Skeletal muscle satellite cell (primary cell): ENCODE measurements around the gene NT5DC1.
"Not testable (repeated sequence)": the region's sequence is repeated elsewhere in the genome, so short reads cannot be mapped to it uniquely, and the experiment has no call there.

Experiments used
- H3K27me3 ChIP-seq: 2 replicates; pipeline ENCODE4 v1.7.0; 2013; ENCODE audit warnings: low read length; ENCODE audit not compliant: control insufficient read depth, insufficient read depth
- H3K36me3 ChIP-seq: 2 replicates; pipeline ENCODE4 v1.7.0; 2013; ENCODE audit warnings: mild to moderate bottlenecking, control low read depth, low read length; ENCODE audit not compliant: insufficient read depth
- H3K4me1 ChIP-seq: 2 replicates; pipeline ENCODE4 v1.7.0; 2013; ENCODE audit warnings: low read length; ENCODE audit not compliant: control insufficient read depth, insufficient read depth
- H3K4me2 ChIP-seq: 2 replicates; pipeline ENCODE4 v1.7.0; 2013; ENCODE audit warnings: mild to moderate bottlenecking, low read length
- H3K4me3 ChIP-seq: 2 replicates; pipeline ENCODE4 v1.7.0; 2013; ENCODE audit warnings: low read length
- H3K9ac ChIP-seq: 2 replicates; pipeline ENCODE4 v1.7.0; 2013; ENCODE audit warnings: mild to moderate bottlenecking, low read depth, low read length, moderate library complexity
- H3K9me3 ChIP-seq: replicated peaks from 2 replicates; pipeline ENCODE4 v1.7.0; 2013; ENCODE audit warnings: mild to moderate bottlenecking, control low read depth, low read length

Gene NT5DC1

DNA sequence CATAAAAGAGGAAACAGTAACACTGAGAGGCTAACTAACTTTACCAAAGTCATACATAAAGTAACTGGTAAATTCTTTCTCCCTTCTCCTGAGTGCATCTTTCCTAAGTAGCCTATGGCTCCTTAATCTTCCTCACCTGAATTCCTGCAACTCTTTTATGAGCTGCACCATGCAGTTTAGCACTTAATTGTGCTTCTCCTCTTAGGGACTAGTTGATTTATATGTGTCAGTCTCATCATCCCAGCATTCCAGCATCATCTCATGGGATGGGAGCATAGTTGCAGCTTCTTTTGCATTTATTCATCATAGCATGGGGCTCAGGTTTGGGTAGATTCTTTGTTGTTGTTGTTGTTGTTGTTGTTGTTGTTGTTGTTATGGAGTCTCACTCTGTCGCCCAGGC, 182.5 kb downstream of the NT5DC1 start:
- Histone ChIP-seq H3K27me3 (no peaks in the 10 kb centered on the region), H3K9me3 (no peaks in the 10 kb centered on the region), H3K4me3 (no peak overlapping the region), H3K4me2 (no peak overlapping the region), H3K9ac (no peak overlapping the region), H3K4me1 (peaks cover 11% of the 10 kb centered on the region), H3K36me3 (peaks cover 2% of the 10 kb centered on the region)

DNA sequence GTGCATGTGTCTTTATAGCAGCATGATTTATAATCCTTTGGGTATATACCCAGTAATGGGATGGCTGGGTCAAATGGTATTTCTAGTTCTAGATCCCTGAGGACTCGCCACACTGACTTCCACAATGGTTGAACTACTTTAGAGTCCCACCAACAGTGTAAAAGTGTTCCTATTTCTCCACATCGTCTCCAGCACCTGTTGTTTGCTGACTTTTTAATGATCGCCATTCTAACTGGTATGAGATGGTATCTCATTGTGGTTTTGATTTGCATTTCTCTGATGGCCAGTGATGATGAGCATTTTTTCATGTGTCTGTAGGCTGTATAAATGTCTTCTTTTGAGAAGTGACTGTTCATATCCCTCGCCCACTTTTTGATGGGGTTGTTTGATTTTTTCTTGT, 184.3 kb downstream of the NT5DC1 start:
- H3K4me3 ChIP-seq, H3K4me2 ChIP-seq, H3K9ac ChIP-seq, H3K36me3 ChIP-seq, H3K4me1 ChIP-seq, H3K27me3 ChIP-seq, H3K9me3 ChIP-seq: not testable (repeated sequence)

- no peak overlapping the region for H3K4me3 ChIP-seq
- no peaks in the 10 kb centered on the region for H3K27me3 ChIP-seq
- no peaks in the 10 kb centered on the region for H3K36me3 ChIP-seq
- no peak overlapping the region for H3K9ac ChIP-seq
- H3K9me3 ChIP-seq: no peaks in the 10 kb centered on the region
- no peaks in the 10 kb centered on the region for H3K4me1 ChIP-seq
- H3K4me2 ChIP-seq: no peak overlapping the region
Observed at GRCh38 chr6:116286773-116287358, 186.2 kb downstream of the NT5DC1 start.

GRCh38 chr6:116287689-116288282, 187.1 kb downstream of the NT5DC1 start:
- no peaks in the 10 kb centered on the region for H3K36me3 ChIP-seq
- no peak overlapping the region for H3K4me2 ChIP-seq
- H3K27me3 ChIP-seq: no peaks in the 10 kb centered on the region
- no peak overlapping the region for H3K4me3 ChIP-seq
- no peak overlapping the region for H3K9ac ChIP-seq
- H3K9me3 ChIP-seq: no peaks in the 10 kb centered on the region
- no peaks in the 10 kb centered on the region for H3K4me1 ChIP-seq

- H3K27me3 ChIP-seq: no peaks in the 10 kb centered on the region
- H3K4me3 ChIP-seq: no peak overlapping the region
- H3K9me3 ChIP-seq: no peaks in the 10 kb centered on the region
- H3K4me1 ChIP-seq: no peaks in the 10 kb centered on the region
- no peak overlapping the region for H3K9ac ChIP-seq
- H3K4me2 ChIP-seq: no peak overlapping the region
- H3K36me3 ChIP-seq: no peaks in the 10 kb centered on the region
Observed at GRCh38 chr6:116289876-116290275, 189.2 kb downstream of the NT5DC1 start.

GRCh38 chr6:116290799-116291198, 190.1 kb downstream of the NT5DC1 start:
- no peak overlapping the region for H3K4me2 ChIP-seq
- no peak overlapping the region for H3K4me3 ChIP-seq
- H3K27me3 ChIP-seq: no peaks in the 10 kb centered on the region
- H3K4me1 ChIP-seq: no peaks in the 10 kb centered on the region
- no peaks in the 10 kb centered on the region for H3K36me3 ChIP-seq
- no peak overlapping the region for H3K9ac ChIP-seq
- no peaks in the 10 kb centered on the region for H3K9me3 ChIP-seq

GRCh38 chr6:116291701-116292396, 191.2 kb downstream of the NT5DC1 start:
- H3K4me2 ChIP-seq: no peak overlapping the region
- H3K9me3 ChIP-seq: no peaks in the 10 kb centered on the region
- H3K36me3 ChIP-seq: no peaks in the 10 kb centered on the region
- no peaks in the 10 kb centered on the region for H3K4me1 ChIP-seq
- no peaks in the 10 kb centered on the region for H3K27me3 ChIP-seq
- no peak overlapping the region for H3K9ac ChIP-seq
- no peak overlapping the region for H3K4me3 ChIP-seq

DNA sequence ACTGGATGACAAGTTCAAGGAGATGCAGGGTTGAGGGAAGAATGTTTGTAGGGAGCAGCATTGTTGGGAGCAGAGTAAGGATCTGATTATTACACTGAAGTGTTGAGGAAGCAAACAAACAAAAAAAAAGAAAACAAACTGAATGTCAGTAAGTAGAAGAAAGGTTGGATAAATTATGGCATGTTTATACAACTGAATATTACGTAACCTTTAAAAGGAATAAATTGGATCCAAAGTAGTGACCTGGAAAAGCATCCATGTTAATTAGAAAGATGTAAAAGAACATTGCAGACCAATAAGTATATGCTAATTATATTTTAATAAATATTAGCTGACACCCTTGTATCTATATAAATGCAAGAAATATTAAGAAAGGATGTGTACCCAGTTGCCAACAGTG, 191.9 kb downstream of the NT5DC1 start:
- H3K36me3 ChIP-seq: no peaks in the 10 kb centered on the region
- H3K4me1 ChIP-seq: no peaks in the 10 kb centered on the region
- no peaks in the 10 kb centered on the region for H3K27me3 ChIP-seq
- H3K4me2 ChIP-seq: no peak overlapping the region
- no peak overlapping the region for H3K9ac ChIP-seq
- no peaks in the 10 kb centered on the region for H3K9me3 ChIP-seq
- H3K4me3 ChIP-seq: no peak overlapping the region

- Histone ChIP-seq H3K36me3 (no peaks in the 10 kb centered on the region), H3K4me2 (no peak overlapping the region), H3K9ac (no peak overlapping the region), H3K9me3 (peaks cover 4% of the 10 kb centered on the region), H3K27me3 (no peaks in the 10 kb centered on the region), H3K4me1 (no peaks in the 10 kb centered on the region), H3K4me3 (no peak overlapping the region)
Observed at GRCh38 chr6:116298273-116298672, 197.6 kb downstream of the NT5DC1 start.

DNA sequence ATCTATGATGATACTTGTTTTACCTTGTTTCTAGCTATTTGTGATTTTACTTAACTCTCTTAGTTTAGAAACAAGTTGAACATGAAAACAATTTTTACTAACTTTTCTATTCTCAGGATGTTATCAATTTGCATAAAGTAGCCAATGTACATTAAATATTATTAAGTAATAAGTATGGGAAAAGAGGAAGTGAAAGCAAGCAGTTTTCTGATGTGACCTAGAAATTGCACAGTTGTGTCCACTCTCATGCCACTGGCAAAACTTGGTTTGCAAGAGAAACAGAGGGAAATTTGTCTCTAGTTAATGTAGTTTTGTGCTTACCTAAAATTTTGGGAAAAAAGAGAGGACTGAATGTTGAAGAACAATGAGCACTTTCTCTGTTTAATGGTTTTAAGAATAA, 198.3 kb downstream of the NT5DC1 start:
- Histone ChIP-seq H3K9ac (no peak overlapping the region), H3K4me1 (no peaks in the 10 kb centered on the region), H3K27me3 (no peaks in the 10 kb centered on the region)

More for the DNA sequence above, 198.3 kb downstream of the NT5DC1 start:
- H3K9me3 ChIP-seq: peaks cover 4% of the 10 kb centered on the region
- no peak overlapping the region for H3K4me2 ChIP-seq
- H3K36me3 ChIP-seq: no peaks in the 10 kb centered on the region
- no peak overlapping the region for H3K4me3 ChIP-seq
